ENCODE results near the gene TTYH2. TPM values are rescaled to one million over a fixed set of nuclear protein-coding genes. Genes with fewer than 3 reads are reported as not detected.
A peak's percentile ranks its signal among the peaks of the same experiment; 100 is the strongest.

The TTYH2 gene
- total RNA-seq, 6 donors from 2014 or later: 2.4 to 10.5 (median 8.0) TPM

GRCh38 chr17:74250324-74250995, 37.1 kb downstream of the TTYH2 start:
- DNase-seq (peak in 1 of 2 donors; percentile 39), ATAC-seq (ENCODE audit: low FRiP score in 2 of 2) (no peak)
- Histone ChIP-seq H3K27me3 (no peaks in the 10 kb centered on the region), H3K9me3 (no peaks in the 10 kb centered on the region), H3K36me3 (peaks cover 0 to 10% (median 0%) of the 10 kb centered on the region in 4 donors), H3K4me3 (no peak overlapping the region), H3K27ac (no peak overlapping the region), H3K4me1 (no peaks in the 10 kb centered on the region)
- 70 to 84% methylated on average over 11 to 12 of the region's 12 CpGs for WGBS, 2 donors
- no peak for TF ChIP-seq POLR2A (IDR thresholded peaks at IDR 0.05)
- no peak for TF ChIP-seq EP300 (IDR thresholded peaks at IDR 0.05)

GRCh38 chr17:74251051-74251450, 37.7 kb downstream of the TTYH2 start:
- Histone ChIP-seq H3K4me3 (no peak overlapping the region), H3K9me3 (no peaks in the 10 kb centered on the region), H3K27ac (no peak overlapping the region), H3K36me3 (peaks cover 0 to 10% (median 0%) of the 10 kb centered on the region in 4 donors), H3K27me3 (no peaks in the 10 kb centered on the region), H3K4me1 (no peaks in the 10 kb centered on the region)
- ATAC-seq (ENCODE audit: low FRiP score in 2 of 2) (no peak), DNase-seq (no peak)
- WGBS, 2 donors: 95 to 98% methylated on average over 8 of the region's 8 CpGs
- TF ChIP-seq, protein P1, sequence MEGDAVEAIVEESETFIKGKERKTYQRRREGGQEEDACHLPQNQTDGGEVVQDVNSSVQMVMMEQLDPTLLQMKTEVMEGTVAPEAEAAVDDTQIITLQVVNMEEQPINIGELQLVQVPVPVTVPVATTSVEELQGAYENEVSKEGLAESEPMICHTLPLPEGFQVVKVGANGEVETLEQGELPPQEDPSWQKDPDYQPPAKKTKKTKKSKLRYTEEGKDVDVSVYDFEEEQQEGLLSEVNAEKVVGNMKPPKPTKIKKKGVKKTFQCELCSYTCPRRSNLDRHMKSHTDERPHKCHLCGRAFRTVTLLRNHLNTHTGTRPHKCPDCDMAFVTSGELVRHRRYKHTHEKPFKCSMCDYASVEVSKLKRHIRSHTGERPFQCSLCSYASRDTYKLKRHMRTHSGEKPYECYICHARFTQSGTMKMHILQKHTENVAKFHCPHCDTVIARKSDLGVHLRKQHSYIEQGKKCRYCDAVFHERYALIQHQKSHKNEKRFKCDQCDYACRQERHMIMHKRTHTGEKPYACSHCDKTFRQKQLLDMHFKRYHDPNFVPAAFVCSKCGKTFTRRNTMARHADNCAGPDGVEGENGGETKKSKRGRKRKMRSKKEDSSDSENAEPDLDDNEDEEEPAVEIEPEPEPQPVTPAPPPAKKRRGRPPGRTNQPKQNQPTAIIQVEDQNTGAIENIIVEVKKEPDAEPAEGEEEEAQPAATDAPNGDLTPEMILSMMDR (IDR thresholded peaks at IDR 0.05): no peak
- no peak for TF ChIP-seq POLR2A (IDR thresholded peaks at IDR 0.05)
- no peak for TF ChIP-seq POLR2AphosphoS5 (IDR thresholded peaks at IDR 0.05)
- no peak for TF ChIP-seq EP300 (IDR thresholded peaks at IDR 0.05)

DNA sequence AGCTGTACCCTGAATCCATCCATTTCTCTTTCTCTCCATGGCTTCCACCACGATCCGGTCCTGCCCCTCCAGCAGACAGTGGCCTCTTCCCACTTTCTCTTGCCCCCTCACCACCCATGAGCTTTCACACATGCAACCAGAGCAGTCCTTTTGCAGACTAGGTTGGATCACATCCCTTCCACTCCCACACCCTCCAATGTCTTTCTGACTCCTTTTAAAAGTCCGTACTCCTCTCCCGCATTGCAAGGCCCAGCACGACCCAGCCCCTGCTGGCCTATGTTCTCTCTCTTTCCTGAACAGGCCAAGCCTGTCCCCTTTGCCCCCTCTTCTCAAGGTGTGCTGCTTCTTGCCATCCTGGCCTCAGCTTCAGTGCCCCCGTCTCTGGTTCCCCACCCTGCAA, 38.2 kb downstream of the TTYH2 start:
- Histone ChIP-seq H3K36me3 (peaks cover 0 to 10% (median 0%) of the 10 kb centered on the region in 4 donors), H3K4me1 (no peaks in the 10 kb centered on the region), H3K27me3 (no peaks in the 10 kb centered on the region), H3K9me3 (no peaks in the 10 kb centered on the region), H3K4me3 (no peak overlapping the region), H3K27ac (no peak overlapping the region)
- DNase-seq (no peak), ATAC-seq (ENCODE audit: low FRiP score in 2 of 2) (no peak)
- TF ChIP-seq EP300 (IDR thresholded peaks at IDR 0.05): no peak
- TF ChIP-seq, protein P1 (IDR thresholded peaks at IDR 0.05): no peak
- no peak for TF ChIP-seq POLR2AphosphoS5 (IDR thresholded peaks at IDR 0.05)
- no peak for TF ChIP-seq POLR2A (IDR thresholded peaks at IDR 0.05)
- WGBS, 2 donors: 86 to 96% methylated on average over 6 of the region's 6 CpGs

DNA sequence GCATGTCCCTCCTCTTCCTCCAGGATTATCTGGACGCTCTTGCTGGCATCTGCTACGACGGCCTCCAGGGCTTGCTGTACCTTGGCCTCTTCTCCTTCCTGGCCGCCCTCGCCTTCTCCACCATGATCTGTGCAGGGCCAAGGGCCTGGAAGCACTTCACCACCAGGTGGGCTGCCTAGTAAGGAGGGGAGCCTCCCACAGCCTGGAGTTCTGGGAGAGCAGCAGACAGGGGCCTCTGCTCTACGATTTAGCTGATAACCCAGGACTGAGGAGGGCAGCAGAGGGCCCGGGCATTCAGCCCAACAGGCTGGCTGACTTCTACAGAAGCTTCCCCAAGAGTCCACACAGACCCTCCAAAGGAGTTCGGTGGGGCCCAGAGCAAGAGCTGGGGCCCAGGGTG, 38.8 kb downstream of the TTYH2 start:
- Histone ChIP-seq H3K4me3 (no peak overlapping the region), H3K27ac (no peak overlapping the region), H3K4me1 (no peaks in the 10 kb centered on the region), H3K36me3 (peaks cover 0 to 10% (median 0%) of the 10 kb centered on the region in 4 donors), H3K27me3 (no peaks in the 10 kb centered on the region), H3K9me3 (no peaks in the 10 kb centered on the region)
- TF ChIP-seq EP300 (IDR thresholded peaks at IDR 0.05) (no peak), POLR2AphosphoS5 (IDR thresholded peaks at IDR 0.05) (no peak), POLR2A (IDR thresholded peaks at IDR 0.05) (no peak)
- TF ChIP-seq, protein P1 (IDR thresholded peaks at IDR 0.05): no peak
- WGBS, 2 donors: 91 to 96% methylated on average over 6 to 8 of the region's 8 CpGs
- DNase-seq (no peak), ATAC-seq (ENCODE audit: low FRiP score in 2 of 2) (no peak)

GRCh38 chr17:74253036-74253435, 39.7 kb downstream of the TTYH2 start:
- Histone ChIP-seq H3K4me3 (no peak overlapping the region), H3K36me3 (peaks cover 0 to 10% (median 0%) of the 10 kb centered on the region in 4 donors), H3K9me3 (no peaks in the 10 kb centered on the region), H3K27me3 (no peaks in the 10 kb centered on the region), H3K4me1 (no peaks in the 10 kb centered on the region), H3K27ac (no peak overlapping the region)
- ATAC-seq (ENCODE audit: low FRiP score in 2 of 2) (peak in 1 of 2 donors; percentile 1), DNase-seq (peak in 1 of 2 donors; percentile 60)
- TF ChIP-seq EP300 (IDR thresholded peaks at IDR 0.05): no peak
- no peak for TF ChIP-seq POLR2A (IDR thresholded peaks at IDR 0.05)
- TF ChIP-seq POLR2AphosphoS5 (IDR thresholded peaks at IDR 0.05): no peak
- TF ChIP-seq, protein P1 (IDR thresholded peaks at IDR 0.05): no peak
- WGBS, 2 donors: 89% methylated on average over 7 to 13 of the region's 13 CpGs

Data from upper lobe of left lung (tissue), 6 donors.